A673 (cell line): ENCODE data around the gene EFCAB11.

Experiments
- CTCF ChIP-seq: fragments of 300-800, 200-600 bp; sonication (generic); conservative IDR thresholded peaks from 2 replicates; pipeline ENCODE4 v1.5.1; 2017; ENCODE audit warnings: low read depth, mild to moderate bottlenecking, antibody characterized with exemption, low read length, moderate library complexity, mixed read lengths
- EZH2 ChIP-seq: fragments of 200-600 bp; sonication (generic); IDR thresholded peaks from 2 replicates; pipeline ENCODE4 v1.6.1; 2017; ENCODE audit warnings: borderline replicate concordance, low read depth, mild to moderate bottlenecking, mixed read lengths, antibody characterized with exemption, low read length; ENCODE audit not compliant: poor library complexity, severe bottlenecking

- TF ChIP-seq CTCF, result no peak
- no peak for TF ChIP-seq EZH2
These were observed 127.9 kb downstream of the EFCAB11 start for GRCh38 chr14:89826596-89826995.
